ENCODE data around the gene GPBAR1.

Gene GPBAR1

GRCh38 chr2:218284106-218284811 lies 23.4 kb downstream of the GPBAR1 start:
- DNase-seq (ENCODE audit: low read depth in 1 of 2, low spot score in 1 of 2) = peak; percentile 21 to 40

- no peak for DNase-seq (ENCODE audit: low read depth in 1 of 2, low spot score in 1 of 2)
Measured at GRCh38 chr2:218285604-218286003, 24.8 kb downstream of the GPBAR1 start.

GRCh38 chr2:218286570-218287459 lies 26.0 kb downstream of the GPBAR1 start:
- DNase-seq (ENCODE audit: low read depth in 1 of 2, low spot score in 1 of 2) = peak; percentile 39 to 62

- DNase-seq (ENCODE audit: low read depth in 1 of 2, low spot score in 1 of 2) = no peak
Measured at GRCh38 chr2:218289639-218290315, 29.0 kb downstream of the GPBAR1 start.

GRCh38 chr2:218290316-218291261 lies 29.8 kb downstream of the GPBAR1 start:
- no peak for DNase-seq (ENCODE audit: low read depth in 1 of 2, low spot score in 1 of 2)

GRCh38 chr2:218291318-218292047 lies 30.7 kb downstream of the GPBAR1 start:
- no peak for DNase-seq (ENCODE audit: low read depth in 1 of 2, low spot score in 1 of 2)

- DNase-seq (ENCODE audit: low read depth in 1 of 2, low spot score in 1 of 2) = peak; percentile 56 to 71
Measured at GRCh38 chr2:218292048-218293014, 31.5 kb downstream of the GPBAR1 start, which contains the start of gene TMBIM1. TSS of gene TMBIM1 (minus strand) at chr2:218292503. CDS start at chr2:218282141, 10,362 bp downstream.

GRCh38 chr2:218293715-218294429 lies 33.1 kb downstream of the GPBAR1 start:
- DNase-seq (ENCODE audit: low read depth in 1 of 2, low spot score in 1 of 2) = no peak

- no peak for DNase-seq (ENCODE audit: low read depth in 1 of 2, low spot score in 1 of 2)
Measured at GRCh38 chr2:218294430-218295022, 33.7 kb downstream of the GPBAR1 start.

GRCh38 chr2:218295029-218295428 lies 34.2 kb downstream of the GPBAR1 start:
- no peak for DNase-seq (ENCODE audit: low read depth in 1 of 2, low spot score in 1 of 2)

- DNase-seq (ENCODE audit: low read depth in 1 of 2, low spot score in 1 of 2) = no peak
Measured at GRCh38 chr2:218296200-218296599, 35.4 kb downstream of the GPBAR1 start.

- no peak for DNase-seq (ENCODE audit: low read depth in 1 of 2, low spot score in 1 of 2)
Measured at GRCh38 chr2:218296847-218297246, 36.0 kb downstream of the GPBAR1 start.

GRCh38 chr2:218298314-218298875 lies 37.6 kb downstream of the GPBAR1 start:
- no peak for DNase-seq (ENCODE audit: low read depth in 1 of 2, low spot score in 1 of 2)

GRCh38 chr2:218300141-218300540 lies 39.3 kb downstream of the GPBAR1 start:
- DNase-seq (ENCODE audit: low read depth in 1 of 2, low spot score in 1 of 2) = no peak

GRCh38 chr2:218301176-218301819 lies 40.5 kb downstream of the GPBAR1 start:
- DNase-seq (ENCODE audit: low read depth in 1 of 2, low spot score in 1 of 2) = peak; percentile 72 to 78

- DNase-seq (ENCODE audit: low read depth in 1 of 2, low spot score in 1 of 2) = no peak
Measured at GRCh38 chr2:218305383-218305782, 44.6 kb downstream of the GPBAR1 start.
